K562 (cell line): ENCODE data around the gene TMEM107. TPM values are rescaled to one million over a fixed set of nuclear protein-coding genes. Genes with fewer than 3 reads are reported as not detected.

ENCODE experiments used
- EP300 ChIP-seq: IDR thresholded peaks from 2 replicates; pipeline ENCODE4 v1.6.1; 2012; ENCODE audit warnings: low read length, improper control_type of control experiment
- FOXK1 ChIP-seq: sonication (generic); formaldehyde crosslinking; IDR thresholded peaks from 2 replicates; pipeline ENCODE4 v1.8.0; 2022; ENCODE audit warnings: missing genetic modification reagents, mild to moderate bottlenecking, borderline replicate concordance
- HDAC2 ChIP-seq: fragments of 450-650 bp; IDR thresholded peaks from 2 replicates; pipeline ENCODE4 v1.6.1; 2016; ENCODE audit warnings: mild to moderate bottlenecking
- HDAC3 ChIP-seq: fragments of 450-650 bp; IDR thresholded peaks from 2 replicates; pipeline ENCODE4 v1.6.1; 2018; ENCODE audit warnings: borderline replicate concordance, mild to moderate bottlenecking, moderate library complexity; ENCODE audit not compliant: partially characterized antibody
- KLF13 ChIP-seq: fragments of 450-650 bp; IDR thresholded peaks from 2 replicates; pipeline ENCODE4 v1.6.1; 2016; ENCODE audit warnings: missing genetic modification characterization, low read depth, mild to moderate bottlenecking, missing compliant biosample characterization, moderate library complexity, borderline replicate concordance
- PCBP1 ChIP-seq: fragments of 200-400 bp; formaldehyde crosslinking; IDR thresholded peaks from 2 replicates; pipeline ENCODE4 v1.6.1; 2018; ENCODE audit warnings: mild to moderate bottlenecking, low read depth, low read length; ENCODE audit not compliant: poor library complexity, severe bottlenecking
- PKNOX1 ChIP-seq: fragments of 450-650 bp; IDR thresholded peaks from 2 replicates; pipeline ENCODE4 v1.6.1; 2016
- RCOR1 ChIP-seq, 2 experiments: IDR thresholded peaks; 2 replicates each; pipeline ENCODE4 v1.6.1; 2012; ENCODE audit warnings: low read depth in 2 of 2, low read length in 2 of 2, borderline replicate concordance in 1 of 2, improper control_type of control experiment in 1 of 2
- STAG1 ChIP-seq: sonication (generic); formaldehyde crosslinking; IDR thresholded peaks from 2 replicates; pipeline ENCODE4 v1.5.0; 2020; ENCODE audit warnings: missing genetic modification reagents, borderline replicate concordance
- TAF9B ChIP-seq: fragments of 450-650 bp; IDR thresholded peaks from 2 replicates; pipeline ENCODE4 v1.6.1; 2018; ENCODE audit warnings: mild to moderate bottlenecking; ENCODE audit not compliant: partially characterized antibody
- ZFP30 ChIP-seq: fragments of 250-450 bp; sonication (Bioruptor Pico); IDR thresholded peaks from 2 replicates; pipeline ENCODE4 v1.8.0; 2022; ENCODE audit warnings: moderate library complexity, mild to moderate bottlenecking, inconsistent platforms, borderline replicate concordance
- ZNF668 ChIP-seq: fragments of 250-450 bp; sonication (Bioruptor Pico); IDR thresholded peaks from 2 replicates; pipeline ENCODE4 v1.8.0; 2022; ENCODE audit warnings: mild to moderate bottlenecking, inconsistent platforms
- polyA plus RNA-seq, 8 experiments: library from polyadenylated mRNA; depleted of rRNA in 4 of 8; stranded (reverse) in 5 of 8; unstranded in 3 of 8; fragments of >200 nt; fragmentation: Nextera tagmentation in 2 of 8; fragmentation: Illumina TruSeq in 1 of 8; extraction: Ambion mirVana in 2 of 8; extraction: Trizol in 1 of 8; gene quantifications; 2 replicates each; pipeline versions ENCODE4 v1.2.1 to v1.2.3, GENCODE V29; 2011 to 2014; ENCODE audit warnings: inconsistent platforms in 1 of 8, missing spikeins in 1 of 8
- total RNA-seq, 7 experiments: library from RNA; depleted of rRNA in 6 of 7; stranded (reverse); fragments of >200 nt in 6 of 7; fragmentation: Illumina TruSeq in 2 of 7; extraction: Trizol in 2 of 7; gene quantifications; 2 replicates each; pipeline versions ENCODE4 v1.2.1 to v1.2.3, GENCODE V29; 2011 to 2021; ENCODE audit warnings: low replicate concordance in 1 of 7
- TF ChIP-seq, protein P1 (sequence below): fragments of 450-650 bp; IDR thresholded peaks from 2 replicates; pipeline ENCODE4 v1.6.1; 2017; ENCODE audit warnings: mild to moderate bottlenecking, moderate library complexity

TMEM107 gene
- total and polyA plus RNA-seq, 9 of the 15 experiments (the other 6 are each of a cell fraction or from before 2014, with no cell fraction given), result 7.1 to 26.2 (median 16.9) TPM

GRCh38 chr17:8176998-8177731 is 985 bp upstream of the TMEM107 start (continued):
- TF ChIP-seq PKNOX1 (no peak), ZNF668 (CRISPR knock-in tag) (no peak), EP300 (no peak), RCOR1 (IDR thresholded peaks at IDR 0.05; ENCODE audit: borderline replicate concordance in 1 of 2, low read depth in 2 of 2, low read length in 2 of 2) (peak in 1 of 2 experiments; percentile 45; a peak in 1 of 4 replicates), STAG1 (CRISPR knock-in tag) (no peak), HDAC3 (no peak), KLF13 (tag) (no peak), PCBP1 (no peak), FOXK1 (no peak), TAF9B (no peak), HDAC2 (no peak), ZFP30 (CRISPR knock-in tag) (no peak)
- TF ChIP-seq, protein P1, sequence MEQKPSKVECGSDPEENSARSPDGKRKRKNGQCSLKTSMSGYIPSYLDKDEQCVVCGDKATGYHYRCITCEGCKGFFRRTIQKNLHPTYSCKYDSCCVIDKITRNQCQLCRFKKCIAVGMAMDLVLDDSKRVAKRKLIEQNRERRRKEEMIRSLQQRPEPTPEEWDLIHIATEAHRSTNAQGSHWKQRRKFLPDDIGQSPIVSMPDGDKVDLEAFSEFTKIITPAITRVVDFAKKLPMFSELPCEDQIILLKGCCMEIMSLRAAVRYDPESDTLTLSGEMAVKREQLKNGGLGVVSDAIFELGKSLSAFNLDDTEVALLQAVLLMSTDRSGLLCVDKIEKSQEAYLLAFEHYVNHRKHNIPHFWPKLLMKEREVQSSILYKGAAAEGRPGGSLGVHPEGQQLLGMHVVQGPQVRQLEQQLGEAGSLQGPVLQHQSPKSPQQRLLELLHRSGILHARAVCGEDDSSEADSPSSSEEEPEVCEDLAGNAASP, result no peak
